ENCODE data around the gene HEPACAM.
"Not testable (repeated sequence)": the region's sequence is repeated elsewhere in the genome, so short reads cannot be mapped to it uniquely, and the experiment has no call there.

Gene HEPACAM

GRCh38 chr11:124935548-124936514 lies at the start of gene HEPACAM:
Gene HEPACAM (minus strand): TSS chr11:124936047. CDS start chr11:124936006, 41 bp downstream.
- DNase-seq (ENCODE audit: low spot score): no peak

- no peak for DNase-seq (ENCODE audit: low spot score)
These were observed 48.6 kb upstream of the HEPACAM start for GRCh38 chr11:124984512-124984854.

- no peak for DNase-seq (ENCODE audit: low spot score)
These were observed 48.0 kb upstream of the HEPACAM start for GRCh38 chr11:124983674-124984511.

- no peak for DNase-seq (ENCODE audit: low spot score)
These were observed 46.2 kb upstream of the HEPACAM start for GRCh38 chr11:124982043-124982442.

- no peak for DNase-seq (ENCODE audit: low spot score)
These were observed 42.5 kb upstream of the HEPACAM start for GRCh38 chr11:124978316-124978715.

- DNase-seq (ENCODE audit: low spot score): no peak
These were observed 41.2 kb upstream of the HEPACAM start for GRCh38 chr11:124977006-124977405.

GRCh38 chr11:124976531-124976930 lies 40.7 kb upstream of the HEPACAM start:
- DNase-seq (ENCODE audit: low spot score): no peak

GRCh38 chr11:124971810-124972209 lies 36.0 kb upstream of the HEPACAM start:
- no peak for DNase-seq (ENCODE audit: low spot score)

GRCh38 chr11:124970925-124971324 lies 35.1 kb upstream of the HEPACAM start:
- DNase-seq (ENCODE audit: low spot score): no peak

GRCh38 chr11:124968197-124968596 lies 32.4 kb upstream of the HEPACAM start:
- not testable (repeated sequence) for DNase-seq (ENCODE audit: low spot score)

- DNase-seq (ENCODE audit: low spot score): peak; percentile 89
These were observed 26.2 kb upstream of the HEPACAM start for GRCh38 chr11:124961972-124962609.

GRCh38 chr11:124955035-124955434 lies 19.2 kb upstream of the HEPACAM start:
- DNase-seq (ENCODE audit: low spot score): no peak

GRCh38 chr11:124954590-124954955 lies 18.7 kb upstream of the HEPACAM start:
- no peak for DNase-seq (ENCODE audit: low spot score)

GRCh38 chr11:124953753-124954589 lies 18.1 kb upstream of the HEPACAM start, which contains the start of gene CCDC15:
Gene CCDC15 (plus strand): TSS chr11:124954202. CDS start chr11:124954733, 531 bp downstream.
- DNase-seq (ENCODE audit: low spot score): peak; percentile 98

GRCh38 chr11:124951341-124951740 lies 15.5 kb upstream of the HEPACAM start:
- no peak for DNase-seq (ENCODE audit: low spot score)

- DNase-seq (ENCODE audit: low spot score): no peak
These were observed 14.9 kb upstream of the HEPACAM start for GRCh38 chr11:124950601-124951330.

- DNase-seq (ENCODE audit: low spot score): no peak
These were observed 10.9 kb upstream of the HEPACAM start for GRCh38 chr11:124946735-124947141.

- no peak for DNase-seq (ENCODE audit: low spot score)
These were observed 10.0 kb upstream of the HEPACAM start for GRCh38 chr11:124945826-124946225.

GRCh38 chr11:124944565-124944964 lies 8.7 kb upstream of the HEPACAM start:
- DNase-seq (ENCODE audit: low spot score): no peak

- DNase-seq (ENCODE audit: low spot score): no peak
These were observed 7.9 kb upstream of the HEPACAM start for GRCh38 chr11:124943741-124944140.

- DNase-seq (ENCODE audit: low spot score): no peak
These were observed 7.4 kb upstream of the HEPACAM start for GRCh38 chr11:124943254-124943616.
